HG03442 (cell line): ENCODE data around the gene CFAP58.

Experiments used
- ATAC-seq: cut with Tn5 transposase; IDR thresholded peaks from one replicate; pipeline ENCODE4 v1.9.1; 2021; ENCODE audit warnings: mild to moderate bottlenecking, moderate library complexity; ENCODE audit not compliant: unreplicated experiment

Gene CFAP58

GRCh38 chr10:104333728-104334373 lies 19.8 kb upstream of the CFAP58 start:
- ATAC-seq = no peak

- no peak for ATAC-seq
These were observed 19.1 kb upstream of the CFAP58 start for GRCh38 chr10:104334561-104334960.

- ATAC-seq = no peak
These were observed 18.5 kb upstream of the CFAP58 start for GRCh38 chr10:104334965-104335650.

GRCh38 chr10:104336821-104337467 lies 16.7 kb upstream of the CFAP58 start:
- ATAC-seq = peak; percentile 15

GRCh38 chr10:104337521-104337984 lies 16.1 kb upstream of the CFAP58 start:
- peak; percentile 33 for ATAC-seq

GRCh38 chr10:104337985-104338735 lies 15.5 kb upstream of the CFAP58 start, which contains the start of gene ITPRIP:
ITPRIP (minus strand) TSS chr10:104338465; CDS start chr10:104316051, 22,414 bp downstream.
- ATAC-seq = peak; percentile 63

GRCh38 chr10:104339469-104340110 lies 14.0 kb upstream of the CFAP58 start:
- ATAC-seq = no peak

- no peak for ATAC-seq
These were observed 13.5 kb upstream of the CFAP58 start for GRCh38 chr10:104340111-104340526.

GRCh38 chr10:104340641-104341040 lies 13.0 kb upstream of the CFAP58 start:
- no peak for ATAC-seq

GRCh38 chr10:104342941-104343411 lies 10.7 kb upstream of the CFAP58 start:
- ATAC-seq = no peak

- ATAC-seq = no peak
These were observed 9.4 kb upstream of the CFAP58 start for GRCh38 chr10:104344219-104344618.

- no peak for ATAC-seq
These were observed 8.1 kb upstream of the CFAP58 start for GRCh38 chr10:104345515-104345914.

- ATAC-seq = no peak
These were observed 7.7 kb upstream of the CFAP58 start for GRCh38 chr10:104345941-104346340.

GRCh38 chr10:104347295-104348045 lies 6.2 kb upstream of the CFAP58 start:
- ATAC-seq = no peak

- ATAC-seq = no peak
These were observed 5.0 kb upstream of the CFAP58 start for GRCh38 chr10:104348601-104349000.

- ATAC-seq = peak; percentile 43
These were observed 4.0 kb upstream of the CFAP58 start for GRCh38 chr10:104349623-104350126.

GRCh38 chr10:104350127-104350635 lies 3.5 kb upstream of the CFAP58 start:
- ATAC-seq = peak; percentile 40

- peak; percentile 25 for ATAC-seq
These were observed 2.5 kb upstream of the CFAP58 start for GRCh38 chr10:104351061-104351702.

- ATAC-seq = peak; percentile 12
These were observed 1.7 kb upstream of the CFAP58 start for GRCh38 chr10:104351919-104352318.
